Glutamatergic neuron (in vitro differentiated cells): ENCODE measurements around the gene SRGAP2B. TPM values are rescaled to one million over a fixed set of nuclear protein-coding genes. Genes with fewer than 3 reads are reported as not detected.
"Not testable (repeated sequence)": the region's sequence is repeated elsewhere in the genome, so short reads cannot be mapped to it uniquely, and the experiment has no call there.

Experiments used
- DNase-seq: peaks from one replicate; pipeline ENCODE4 v3.0.0; 2022
- H3K27ac Mint-ChIP-seq: one replicate; pipeline ENCODE4 v1.8.0; 2020; ENCODE audit warnings: mild to moderate bottlenecking, mixed read lengths, inconsistent platforms; ENCODE audit not compliant: unreplicated experiment
- H3K27me3 Mint-ChIP-seq: one replicate; pipeline ENCODE4 v1.8.0; 2020; ENCODE audit warnings: mild to moderate bottlenecking, moderate library complexity, mixed read lengths, inconsistent platforms; ENCODE audit not compliant: unreplicated experiment
- H3K36me3 Mint-ChIP-seq: one replicate; pipeline ENCODE4 v1.8.0; 2020; ENCODE audit warnings: mild to moderate bottlenecking, mixed read lengths, inconsistent platforms; ENCODE audit not compliant: unreplicated experiment
- H3K4me1 Mint-ChIP-seq: one replicate; pipeline ENCODE4 v1.8.0; 2020; ENCODE audit warnings: mild to moderate bottlenecking, low read depth, mixed read lengths, inconsistent platforms; ENCODE audit not compliant: unreplicated experiment
- H3K4me3 Mint-ChIP-seq: one replicate; pipeline ENCODE4 v1.8.0; 2020; ENCODE audit warnings: mild to moderate bottlenecking, mixed read lengths, inconsistent platforms; ENCODE audit not compliant: unreplicated experiment
- H3K9me3 Mint-ChIP-seq: one replicate; pipeline ENCODE4 v1.8.0; 2020; ENCODE audit warnings: mild to moderate bottlenecking, moderate library complexity, mixed read lengths, inconsistent platforms; ENCODE audit not compliant: unreplicated experiment
- total RNA-seq: library from RNA; stranded (reverse); fragmentation: NEBNext Ultra II Directional; extraction: Animal tissue kit (Norgen Biotek cat#: 25700); gene quantifications from one replicate; pipeline ENCODE4 v1.2.1, GENCODE V29; 2021; ENCODE audit not compliant: unreplicated experiment

Gene SRGAP2B
- total RNA-seq, 1 donor from 2014 or later, result 17.8 TPM

DNA sequence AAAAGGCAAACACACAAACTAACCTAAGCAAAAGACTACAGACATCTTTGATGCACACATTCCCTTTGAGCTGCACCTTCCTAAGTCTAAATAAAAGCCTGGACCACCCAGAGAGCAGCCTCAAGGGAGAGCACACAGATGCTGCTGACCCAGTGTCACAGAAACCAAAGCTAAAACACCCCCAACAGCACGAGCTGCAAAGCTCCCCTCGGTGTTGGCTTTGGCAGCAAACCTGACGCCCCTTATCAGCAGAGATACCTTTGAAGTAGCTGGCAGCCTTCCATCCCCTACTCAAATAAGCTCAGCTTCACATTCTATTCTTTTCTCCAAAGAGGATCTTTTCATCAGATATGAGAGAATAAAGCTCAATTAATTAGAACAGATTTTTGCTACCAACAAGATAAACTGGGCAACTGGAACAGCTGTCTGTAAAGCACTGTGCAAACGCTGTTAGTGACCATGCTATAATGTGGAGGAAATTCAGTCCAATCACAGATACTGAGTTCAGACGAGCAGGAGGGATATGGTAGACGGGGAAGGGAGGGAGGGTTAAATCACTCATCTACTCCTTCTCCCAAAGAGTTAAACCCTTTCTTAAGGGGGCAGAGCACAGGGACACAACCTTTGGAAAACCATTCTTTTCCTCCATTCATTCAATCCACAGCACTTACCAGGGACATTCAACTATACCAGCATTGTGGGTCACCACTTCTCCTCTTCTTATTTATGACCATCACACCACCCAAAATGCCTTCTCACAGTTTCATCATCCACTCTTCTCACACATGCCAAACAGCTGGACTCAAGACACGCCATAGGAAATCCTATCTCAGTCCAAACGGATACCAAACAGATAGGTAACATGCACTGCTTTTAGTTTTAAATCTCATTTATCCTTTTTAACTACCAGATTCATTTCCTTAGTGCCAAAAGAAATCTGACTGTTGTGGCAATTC is 148.3 kb downstream of the SRGAP2B start:
- H3K27ac Mint-ChIP-seq, H3K4me1 Mint-ChIP-seq, H3K4me3 Mint-ChIP-seq, DNase-seq, H3K27me3 Mint-ChIP-seq, H3K9me3 Mint-ChIP-seq, H3K36me3 Mint-ChIP-seq: not testable (repeated sequence)

GRCh38 chr1:144941710-144942109 is 153.4 kb downstream of the SRGAP2B start:
- H3K27me3 Mint-ChIP-seq, H3K4me1 Mint-ChIP-seq, H3K9me3 Mint-ChIP-seq, H3K27ac Mint-ChIP-seq, H3K36me3 Mint-ChIP-seq, DNase-seq, H3K4me3 Mint-ChIP-seq: not testable (repeated sequence)

DNA sequence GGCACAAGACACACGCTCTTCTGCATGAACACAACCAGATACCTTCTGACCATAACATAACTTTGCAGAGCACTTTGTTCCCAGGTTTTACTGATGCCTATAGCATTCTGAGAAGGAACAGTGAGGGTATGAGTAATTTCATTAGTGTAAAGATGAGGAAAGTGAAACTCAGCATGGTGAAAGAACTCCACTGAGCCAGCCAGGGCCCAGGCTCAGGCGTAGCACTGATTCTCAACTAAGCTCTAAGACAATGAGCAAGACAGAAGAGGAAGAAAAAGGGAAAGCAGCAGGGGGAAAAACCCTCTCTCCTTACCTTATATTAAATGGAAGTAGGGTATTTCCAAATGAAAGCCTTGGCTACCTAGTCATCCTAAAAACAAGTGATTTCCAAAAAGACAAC is 155.1 kb downstream of the SRGAP2B start:
- not testable (repeated sequence) for H3K27ac Mint-ChIP-seq, H3K9me3 Mint-ChIP-seq, H3K4me1 Mint-ChIP-seq, H3K36me3 Mint-ChIP-seq, H3K27me3 Mint-ChIP-seq, DNase-seq, H3K4me3 Mint-ChIP-seq

GRCh38 chr1:144938627-144939026 is 156.5 kb downstream of the SRGAP2B start:
- not testable (repeated sequence) for H3K27ac Mint-ChIP-seq, H3K36me3 Mint-ChIP-seq, H3K4me1 Mint-ChIP-seq, H3K9me3 Mint-ChIP-seq, H3K27me3 Mint-ChIP-seq, H3K4me3 Mint-ChIP-seq, DNase-seq

DNA sequence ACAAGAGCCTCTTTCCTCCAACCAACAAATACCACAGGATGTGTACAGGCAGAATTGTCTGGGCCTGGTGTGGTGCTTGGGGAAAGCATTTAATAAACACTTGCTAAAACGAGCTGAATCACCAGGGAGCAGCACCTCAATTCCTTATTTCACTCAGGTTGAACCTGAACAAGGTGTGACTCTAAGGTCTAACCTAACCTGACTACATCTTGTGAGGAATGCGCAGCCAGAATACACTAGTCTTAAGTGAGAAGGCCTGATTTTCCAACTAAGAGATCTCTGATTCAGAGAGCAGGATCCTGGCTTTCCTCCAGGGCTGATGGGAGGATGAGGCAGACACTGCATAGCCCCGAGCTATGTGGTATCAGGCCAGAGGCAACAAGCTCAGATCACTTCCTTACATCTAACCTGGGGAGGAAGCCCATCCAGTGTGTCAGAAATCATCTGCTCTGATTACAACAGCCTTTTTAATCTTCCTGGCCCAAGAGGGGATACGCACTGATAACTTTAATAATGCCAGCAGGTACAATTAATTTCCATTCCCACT is 158.9 kb downstream of the SRGAP2B start:
- not testable (repeated sequence) for H3K27me3 Mint-ChIP-seq, H3K27ac Mint-ChIP-seq, DNase-seq, H3K4me3 Mint-ChIP-seq, H3K4me1 Mint-ChIP-seq, H3K36me3 Mint-ChIP-seq, H3K9me3 Mint-ChIP-seq

- not testable (repeated sequence) for H3K27ac Mint-ChIP-seq, DNase-seq, H3K4me3 Mint-ChIP-seq, H3K36me3 Mint-ChIP-seq, H3K27me3 Mint-ChIP-seq, H3K4me1 Mint-ChIP-seq, H3K9me3 Mint-ChIP-seq
Measured at GRCh38 chr1:144935310-144935709, 159.8 kb downstream of the SRGAP2B start.

- not testable (repeated sequence) for DNase-seq, H3K27ac Mint-ChIP-seq, H3K36me3 Mint-ChIP-seq, H3K4me3 Mint-ChIP-seq, H3K9me3 Mint-ChIP-seq, H3K27me3 Mint-ChIP-seq, H3K4me1 Mint-ChIP-seq
Measured at GRCh38 chr1:144933014-144933413, 162.1 kb downstream of the SRGAP2B start.

DNA sequence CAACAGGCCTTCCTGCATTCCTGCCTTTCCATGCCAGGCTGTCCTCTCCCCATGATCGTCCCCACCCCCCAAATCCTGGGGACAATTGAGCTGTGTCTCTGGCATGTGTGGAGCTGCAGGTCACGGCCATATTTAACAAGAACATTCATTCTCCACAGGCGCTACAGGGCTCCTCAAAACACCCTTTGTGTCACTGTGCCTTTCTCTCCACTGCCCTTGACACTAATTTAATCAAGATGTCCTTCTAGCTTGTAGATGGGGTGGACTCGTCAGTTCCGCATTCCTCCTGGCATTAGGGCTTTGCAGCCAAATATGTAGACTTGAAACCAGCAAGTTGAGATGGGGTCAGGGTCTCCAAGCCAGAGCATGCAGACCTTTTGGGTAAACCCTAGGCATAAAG is 163.0 kb downstream of the SRGAP2B start:
- not testable (repeated sequence) for H3K4me1 Mint-ChIP-seq, H3K27ac Mint-ChIP-seq, H3K9me3 Mint-ChIP-seq, H3K36me3 Mint-ChIP-seq, DNase-seq, H3K27me3 Mint-ChIP-seq, H3K4me3 Mint-ChIP-seq

GRCh38 chr1:144931553-144931952 is 163.6 kb downstream of the SRGAP2B start:
- not testable (repeated sequence) for H3K9me3 Mint-ChIP-seq, DNase-seq, H3K4me1 Mint-ChIP-seq, H3K36me3 Mint-ChIP-seq, H3K4me3 Mint-ChIP-seq, H3K27ac Mint-ChIP-seq, H3K27me3 Mint-ChIP-seq

- not testable (repeated sequence) for H3K27me3 Mint-ChIP-seq, H3K9me3 Mint-ChIP-seq, H3K4me1 Mint-ChIP-seq, H3K36me3 Mint-ChIP-seq, H3K4me3 Mint-ChIP-seq, DNase-seq, H3K27ac Mint-ChIP-seq
Measured at GRCh38 chr1:144930085-144930777, 164.9 kb downstream of the SRGAP2B start.

- not testable (repeated sequence) for H3K9me3 Mint-ChIP-seq, H3K4me3 Mint-ChIP-seq, H3K27me3 Mint-ChIP-seq, DNase-seq, H3K4me1 Mint-ChIP-seq, H3K27ac Mint-ChIP-seq, H3K36me3 Mint-ChIP-seq
Measured at GRCh38 chr1:144927292-144927691, 167.8 kb downstream of the SRGAP2B start.

- not testable (repeated sequence) for H3K27ac Mint-ChIP-seq, H3K27me3 Mint-ChIP-seq, H3K4me1 Mint-ChIP-seq, H3K4me3 Mint-ChIP-seq, H3K36me3 Mint-ChIP-seq, H3K9me3 Mint-ChIP-seq, DNase-seq
Measured at GRCh38 chr1:144923640-144924039, 171.5 kb downstream of the SRGAP2B start.
